OCI-LY7 (cell line): Measurements from ENCODE around the gene DKK1. TPM values are rescaled to one million over a fixed set of nuclear protein-coding genes. Genes with fewer than 3 reads are reported as not detected.

Source experiments
- BruUV-seq: library from RNA; stranded (reverse); fragments of 400-500 nt; replicated peaks from 2 replicates; lab custom pipeline; 2021; lab: Mats Ljungman, UMichigan
- CTCF ChIA-PET: fragments of 300-600 bp; sonication (Branson Sonifier 250); formaldehyde crosslinking; loops from one replicate; lab custom pipeline; 2022; ENCODE audit warnings: antibody characterized with exemption; ENCODE audit not compliant: unreplicated experiment; lab: Charles Lee
- POLR2A ChIA-PET: fragments of 300-600 bp; sonication (Branson Sonifier 250); formaldehyde crosslinking; loops from one replicate; lab custom pipeline; 2022; ENCODE audit warnings: antibody characterized with exemption; lab: Charles Lee
- DNase-seq: peaks from one replicate; pipeline ENCODE4 v3.0.0-alpha.2; 2015; ENCODE audit warnings: low spot score
- H2AFZ ChIP-seq: fragments of 200-600 bp; sonication (generic), shearing (Covaris generic); 2 replicates; pipeline ENCODE4 v1.6.1; 2014; ENCODE audit warnings: mild to moderate bottlenecking, antibody characterized with exemption, low read length, moderate library complexity
- H3K27ac ChIP-seq: fragments of 200-600 bp; sonication (generic); 2 replicates; pipeline ENCODE4 v1.5.1; 2014; ENCODE audit warnings: mixed run types, low read depth, mild to moderate bottlenecking, moderate library complexity, low read length, inconsistent platforms; ENCODE audit not compliant: poor library complexity, severe bottlenecking
- H3K36me3 ChIP-seq: fragments of 200-600 bp; sonication (generic); 2 replicates; pipeline ENCODE4 v1.6.1; 2014; ENCODE audit warnings: mild to moderate bottlenecking, antibody characterized with exemption, low read length, moderate library complexity, mixed read lengths; ENCODE audit not compliant: insufficient read depth
- H3K4me1 ChIP-seq: fragments of 200-600 bp; sonication (generic); 2 replicates; pipeline ENCODE4 v1.5.1; 2014; ENCODE audit warnings: mild to moderate bottlenecking, low read length; ENCODE audit not compliant: insufficient read depth, poor library complexity, severe bottlenecking
- H3K4me2 ChIP-seq: fragments of 200-600 bp; sonication (generic); 2 replicates; pipeline ENCODE4 v1.6.1; 2014; ENCODE audit warnings: mild to moderate bottlenecking, low read length
- H3K4me3 ChIP-seq: fragments of 200-600 bp; sonication (generic); 2 replicates; pipeline ENCODE4 v1.5.1; 2014; ENCODE audit warnings: mild to moderate bottlenecking, low read depth, low read length; ENCODE audit not compliant: poor library complexity, severe bottlenecking
- H3K79me2 ChIP-seq: fragments of 200-600 bp; sonication (generic); 2 replicates; pipeline ENCODE4 v1.6.1; 2016; ENCODE audit warnings: low read depth, mild to moderate bottlenecking, low read length, moderate library complexity, mixed read lengths; ENCODE audit not compliant: insufficient read depth
- H3K9me2 ChIP-seq: fragments of 200-600 bp; sonication (generic); 2 replicates; pipeline ENCODE4 v1.6.1; 2016; ENCODE audit warnings: mild to moderate bottlenecking, low read length, mixed read lengths; ENCODE audit not compliant: insufficient read depth
- H3K9me3 ChIP-seq: fragments of 200-600 bp; sonication (generic); 2 replicates; pipeline ENCODE4 v1.6.1; 2014; ENCODE audit warnings: mild to moderate bottlenecking, mixed run types, low read length, mixed read lengths
- H4K20me1 ChIP-seq: fragments of 200-600 bp; sonication (generic); 2 replicates; pipeline ENCODE4 v1.6.1; 2014; ENCODE audit warnings: mild to moderate bottlenecking, antibody characterized with exemption, low read length, moderate library complexity, mixed read lengths; ENCODE audit not compliant: insufficient read depth
- CTCF ChIP-seq: fragments of 200-600 bp; sonication (generic); conservative IDR thresholded peaks from 2 replicates; pipeline ENCODE4 v1.5.1; 2014; ENCODE audit warnings: mild to moderate bottlenecking, antibody characterized with exemption, low read length, moderate library complexity, mixed read lengths
- EZH2phosphoT487 ChIP-seq: fragments of 200-600 bp; sonication (generic); IDR thresholded peaks from 2 replicates; pipeline ENCODE4 v1.6.1; 2018; ENCODE audit warnings: low read depth, borderline replicate concordance, mild to moderate bottlenecking, mixed run types, antibody characterized with exemption, low read length, moderate library complexity, mixed read lengths
- intact Hi-C: fragments of 100-400 bp; cut with micrococcal nuclease; formaldehyde crosslinking; loops from one replicate; pipeline ENCODE4 v1.10.0; 2022; ENCODE audit not compliant: unreplicated experiment
- total RNA-seq, 2 experiments: library from RNA; depleted of rRNA in 1 of 2; stranded (reverse); fragments of >200 nt in 1 of 2; shearing (Covaris generic) in 1 of 2; gene quantifications; 2 replicates each; pipeline ENCODE4 v1.2.3, GENCODE V29; 2014 to 2022

Gene DKK1
- total RNA-seq, 2 experiments from 2014 or later, result not detected

DNA sequence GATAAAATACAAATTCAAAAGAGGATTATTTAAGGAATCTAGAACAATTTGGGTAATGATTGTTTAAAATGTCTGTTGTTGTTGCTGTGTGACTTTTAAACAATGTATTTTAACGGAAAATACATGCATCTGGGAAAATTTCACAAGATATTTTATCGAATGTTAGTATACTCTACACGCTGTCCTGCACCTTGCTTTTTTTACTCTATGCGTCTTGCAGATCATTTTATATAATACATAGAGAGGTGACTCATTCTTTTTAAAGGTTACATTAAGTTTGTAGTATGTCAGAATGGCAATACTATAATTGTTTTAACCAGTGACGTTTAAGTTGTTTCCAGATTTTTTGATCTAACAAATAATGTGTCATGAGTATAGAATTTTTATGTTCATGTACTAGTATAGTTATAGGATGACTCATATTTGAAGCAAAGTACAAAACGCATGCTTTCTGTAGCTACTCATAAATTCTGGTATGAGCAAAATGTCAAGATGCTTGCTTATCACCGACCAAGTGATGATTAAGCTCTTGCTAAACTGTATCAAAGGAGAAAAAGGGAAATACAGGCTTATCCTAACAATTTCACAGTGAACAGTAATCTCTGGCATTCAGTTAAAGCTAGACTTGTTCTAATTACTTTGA lies 4.9 kb downstream of the DKK1 start:
- DNase-seq, result no peak
- TF ChIP-seq CTCF, result no peak
- no peak for TF ChIP-seq EZH2phosphoT487
- H4K20me1 ChIP-seq, result no peaks in the 10 kb centered on the region
- H2AFZ ChIP-seq, result no peak overlapping the region
- no peaks in the 10 kb centered on the region for H3K9me3 ChIP-seq
- ChIA-PET POLR2A (interaction anchor here (0.5 to 0.9 kb wide), 2 partner anchors 9 to 95 kb away, joined by 3 read pairs; no protein-coding TSS in a partner anchor), CTCF (no interaction called here)
- BruUV-seq, result no TSS peak
- H3K4me2 ChIP-seq, result no peak overlapping the region
- H3K36me3 ChIP-seq, result no peaks in the 10 kb centered on the region
- no peaks in the 10 kb centered on the region for H3K79me2 ChIP-seq
- H3K4me1 ChIP-seq, result no peaks in the 10 kb centered on the region
- H3K4me3 ChIP-seq, result no peak overlapping the region
- H3K9me2 ChIP-seq, result no peaks in the 10 kb centered on the region
- intact Hi-C loops, result no loop called here
- no peak overlapping the region for H3K27ac ChIP-seq

DNA sequence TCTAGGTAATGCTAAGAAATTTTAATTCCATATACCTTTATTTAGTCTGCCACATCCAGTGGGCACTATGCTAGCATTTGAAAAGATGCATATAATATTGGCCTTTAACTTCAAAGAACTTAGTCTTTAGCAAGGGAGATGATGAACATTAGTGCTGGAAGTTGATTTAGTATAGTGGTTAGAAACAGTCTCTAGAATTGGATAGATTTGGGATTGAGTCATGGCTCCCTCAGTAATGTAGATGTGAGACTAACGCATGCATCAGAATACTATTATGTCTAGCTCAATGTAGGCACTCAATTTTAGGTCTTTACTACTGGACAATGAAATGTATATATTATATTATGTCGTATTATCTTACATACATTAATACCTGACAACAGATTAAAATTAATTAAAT lies 5.8 kb downstream of the DKK1 start:
- POLR2A ChIA-PET, result interaction anchor here (0.6 kb wide), 1 partner anchor 69 kb away, joined by 3 read pairs; no protein-coding TSS in a partner anchor
- intact Hi-C loops, result no loop called here
- Histone ChIP-seq H3K36me3 (no peaks in the 10 kb centered on the region), H3K27ac (no peak overlapping the region), H3K4me3 (no peak overlapping the region), H2AFZ (no peak overlapping the region), H3K9me3 (no peaks in the 10 kb centered on the region), H3K9me2 (no peaks in the 10 kb centered on the region), H3K4me1 (no peaks in the 10 kb centered on the region), H4K20me1 (no peaks in the 10 kb centered on the region), H3K4me2 (no peak overlapping the region), H3K79me2 (no peaks in the 10 kb centered on the region)
- DNase-seq, result no peak
- no peak for TF ChIP-seq EZH2phosphoT487
- no peak for TF ChIP-seq CTCF
- BruUV-seq, result no TSS peak
- CTCF ChIA-PET, result no interaction called here

DNA sequence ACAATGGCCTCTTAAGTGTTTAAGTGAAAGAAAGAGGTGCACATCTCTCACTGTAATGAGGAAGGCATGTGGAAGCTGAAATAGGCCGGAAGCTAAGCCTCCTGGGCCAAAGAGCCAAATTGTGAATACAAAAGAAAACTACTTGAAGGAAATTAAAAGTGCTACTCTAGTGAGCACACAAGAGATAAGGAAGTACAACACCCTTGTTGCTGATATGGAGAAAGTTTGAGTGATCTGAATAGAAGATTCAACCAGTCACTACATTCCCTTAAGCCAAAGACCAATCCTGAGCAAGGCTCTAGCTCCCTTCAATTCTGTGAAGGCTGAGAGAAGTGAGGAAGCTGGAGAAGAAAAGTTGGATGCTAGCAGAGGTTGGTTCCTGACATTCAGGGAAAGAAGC lies 8.2 kb downstream of the DKK1 start:
- no peak for DNase-seq
- H3K9me3 ChIP-seq, result no peaks in the 10 kb centered on the region
- H4K20me1 ChIP-seq, result no peaks in the 10 kb centered on the region
- TF ChIP-seq CTCF (no peak), EZH2phosphoT487 (no peak)
- intact Hi-C loops, result no loop called here
- H2AFZ ChIP-seq, result no peak overlapping the region
- CTCF ChIA-PET, result no interaction called here
- no peaks in the 10 kb centered on the region for H3K36me3 ChIP-seq
- H3K79me2 ChIP-seq, result no peaks in the 10 kb centered on the region
- H3K4me3 ChIP-seq, result no peak overlapping the region
- no peaks in the 10 kb centered on the region for H3K4me1 ChIP-seq
- no peak overlapping the region for H3K27ac ChIP-seq
- POLR2A ChIA-PET, result no interaction called here
- H3K9me2 ChIP-seq, result no peaks in the 10 kb centered on the region
- no peak overlapping the region for H3K4me2 ChIP-seq
- BruUV-seq, result no TSS peak
